HG03342 (cell line): ENCODE results near the gene MAML3.

Experiments
- ATAC-seq: cut with Tn5 transposase; IDR thresholded peaks from one replicate; pipeline ENCODE4 v1.9.1; 2021; ENCODE audit warnings: mild to moderate bottlenecking, moderate library complexity; ENCODE audit not compliant: unreplicated experiment

Gene MAML3

GRCh38 chr4:140127422-140127821 lies 26.6 kb downstream of the MAML3 start:
- ATAC-seq: no peak

GRCh38 chr4:140126261-140126660 lies 27.7 kb downstream of the MAML3 start:
- no peak for ATAC-seq

DNA sequence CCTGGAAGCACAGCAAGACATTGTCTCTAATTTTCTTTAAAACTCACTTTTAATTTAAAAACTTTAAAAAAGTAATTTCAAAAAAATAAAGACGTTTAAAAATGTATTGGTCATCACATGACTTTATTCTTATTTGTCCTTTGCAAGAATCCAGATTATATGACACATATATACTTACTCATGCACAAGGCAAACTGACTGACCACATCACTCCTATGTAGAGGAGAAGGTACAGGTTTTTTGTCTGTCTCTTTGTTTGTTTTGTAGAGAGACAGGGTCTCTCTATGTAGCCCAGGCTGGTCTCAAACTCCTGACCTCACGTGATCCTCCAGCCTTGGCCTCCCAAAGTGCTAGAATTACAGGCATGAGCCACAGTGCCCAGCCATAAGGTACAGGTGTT lies 28.6 kb downstream of the MAML3 start:
- ATAC-seq: no peak

DNA sequence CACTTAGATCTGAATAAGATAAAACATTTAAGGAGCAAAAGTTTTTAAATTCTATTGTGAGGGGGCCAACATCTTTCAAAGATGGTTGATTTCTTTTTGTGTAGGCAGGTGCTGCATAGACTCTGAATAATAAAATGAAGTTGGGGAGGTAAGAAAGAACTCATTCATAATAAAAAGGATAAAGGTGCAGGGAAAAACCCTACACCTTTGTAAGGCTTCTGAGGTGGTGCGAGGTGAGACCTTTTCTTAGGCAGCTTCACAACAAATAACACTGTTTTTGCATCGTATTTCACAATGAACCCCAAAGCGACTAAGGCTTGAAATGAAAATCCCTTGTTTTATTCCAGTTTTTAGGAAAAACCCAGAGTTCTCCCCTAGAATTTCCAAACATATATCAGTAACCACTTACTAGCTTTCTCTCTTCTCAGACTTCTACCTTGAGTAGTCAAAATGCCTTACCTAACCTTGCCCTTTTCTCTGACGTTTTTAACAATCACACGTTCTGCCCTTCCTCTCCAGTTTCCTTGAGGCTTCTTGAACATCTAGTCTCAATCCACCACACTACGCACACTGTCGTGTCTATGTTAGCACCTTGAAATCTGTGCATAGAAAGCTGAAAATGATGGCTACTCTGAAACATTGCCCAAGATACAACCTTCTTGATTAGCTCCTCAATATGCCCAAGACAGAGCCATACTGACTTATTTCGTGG lies 30.2 kb downstream of the MAML3 start:
- no peak for ATAC-seq

DNA sequence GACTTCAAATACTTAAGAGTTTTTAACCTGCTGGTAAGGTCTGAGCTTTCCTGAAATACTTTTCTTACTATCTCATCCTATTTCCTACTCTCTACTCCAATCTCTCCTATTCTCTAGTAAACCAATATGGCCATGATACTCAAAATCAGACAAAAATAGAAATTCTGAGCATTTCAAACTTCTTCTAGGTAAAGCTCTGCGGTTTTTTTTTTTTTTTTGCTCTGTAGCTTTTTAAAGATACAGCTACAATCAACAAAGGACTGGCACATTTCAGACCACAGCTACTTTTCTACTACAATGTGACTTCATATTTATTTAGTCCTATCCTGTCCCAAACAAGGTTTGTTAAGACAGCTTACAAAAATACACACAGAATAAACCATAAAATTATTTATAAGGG lies 31.1 kb downstream of the MAML3 start:
- ATAC-seq: no peak

- no peak for ATAC-seq
Measured at GRCh38 chr4:140121646-140122045, 32.3 kb downstream of the MAML3 start.

DNA sequence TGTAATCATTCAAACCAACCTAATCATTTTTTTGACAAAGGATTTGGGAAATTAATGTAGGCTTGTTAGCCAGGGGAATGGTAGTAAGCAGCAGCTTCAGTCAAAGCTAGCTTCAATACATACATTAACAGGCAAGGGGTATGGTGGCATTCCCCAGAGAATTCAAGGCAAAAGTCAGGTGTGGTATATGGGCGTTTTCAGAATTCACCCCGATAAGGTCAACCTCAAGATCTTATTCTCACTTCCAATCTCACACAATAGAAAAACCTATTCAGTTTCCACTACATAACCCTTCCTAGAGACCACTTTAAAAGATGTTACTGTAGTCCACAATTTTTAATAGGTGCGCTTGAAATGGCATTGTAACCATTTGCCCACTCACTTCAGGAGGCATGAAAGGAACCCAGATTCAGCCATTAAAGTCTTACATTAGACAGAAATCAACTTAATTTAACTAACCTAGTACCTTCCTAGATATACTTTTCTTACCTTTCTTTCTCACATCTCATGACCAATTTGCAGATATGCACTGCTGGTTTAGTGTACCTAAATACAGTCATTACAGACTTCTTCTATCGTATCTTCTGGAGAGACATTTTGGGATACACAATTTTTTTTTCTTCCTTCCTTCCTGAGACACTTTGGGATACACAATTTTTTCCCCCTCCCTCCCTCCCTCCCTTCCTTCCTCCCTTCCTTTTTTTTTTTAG lies 34.9 kb downstream of the MAML3 start:
- no peak for ATAC-seq

GRCh38 chr4:140117947-140118346 lies 36.0 kb downstream of the MAML3 start:
- no peak for ATAC-seq

- ATAC-seq: no peak
Measured at GRCh38 chr4:140116442-140117104, 37.4 kb downstream of the MAML3 start.

- ATAC-seq: no peak
Measured at GRCh38 chr4:140115140-140115539, 38.8 kb downstream of the MAML3 start.

DNA sequence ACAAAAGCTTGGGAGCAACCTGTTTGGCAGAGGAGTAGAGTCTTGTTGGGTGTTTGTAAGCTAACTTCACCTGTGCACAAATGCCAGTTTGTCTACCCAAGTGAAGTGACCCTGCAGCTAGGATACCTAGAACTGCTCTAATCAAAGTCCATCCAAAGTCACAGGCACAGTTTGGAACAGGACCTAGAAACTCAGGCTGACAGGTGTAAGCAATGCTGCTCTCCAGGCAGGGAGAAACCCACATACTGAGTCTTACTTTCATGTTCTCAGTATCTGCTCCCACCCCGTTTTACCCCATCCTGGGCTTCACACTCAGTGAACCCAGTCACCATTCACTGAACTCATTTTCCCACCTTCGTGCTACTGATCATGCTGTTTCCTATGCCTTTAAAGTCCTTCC lies 40.3 kb downstream of the MAML3 start:
- ATAC-seq: no peak

GRCh38 chr4:140112576-140112975 lies 41.4 kb downstream of the MAML3 start:
- no peak for ATAC-seq

GRCh38 chr4:140111256-140111655 lies 42.7 kb downstream of the MAML3 start:
- ATAC-seq: no peak

DNA sequence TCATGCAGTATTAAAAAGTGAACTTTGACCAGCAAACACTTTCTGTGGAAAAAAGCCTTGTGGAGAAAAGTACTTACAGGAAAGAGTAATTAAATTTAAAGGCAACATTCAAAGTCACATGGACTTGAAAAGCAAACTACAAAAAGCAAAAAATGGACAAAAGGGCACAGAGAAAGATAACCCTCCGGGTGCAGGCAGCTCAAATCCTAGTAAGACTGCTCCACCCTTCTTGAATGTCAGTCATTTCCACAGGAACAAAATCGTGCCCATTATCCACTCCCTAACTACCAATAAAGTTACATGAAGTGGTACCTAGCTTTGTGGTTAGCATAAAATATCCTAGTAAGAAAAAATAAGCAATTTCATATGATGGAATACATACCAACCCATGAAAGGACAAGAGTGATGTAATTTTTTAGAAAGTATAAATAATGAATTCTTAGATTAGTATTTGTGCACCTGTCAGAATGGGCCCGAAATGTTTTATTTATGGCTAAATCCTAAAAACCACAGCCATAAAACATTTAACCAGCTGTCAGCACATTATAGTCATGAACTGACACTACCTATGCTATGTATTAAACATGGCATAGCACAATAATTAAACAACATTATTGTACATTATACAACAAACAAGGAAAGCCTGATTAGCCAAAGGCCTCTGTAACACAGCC lies 43.3 kb downstream of the MAML3 start:
- no peak for ATAC-seq

DNA sequence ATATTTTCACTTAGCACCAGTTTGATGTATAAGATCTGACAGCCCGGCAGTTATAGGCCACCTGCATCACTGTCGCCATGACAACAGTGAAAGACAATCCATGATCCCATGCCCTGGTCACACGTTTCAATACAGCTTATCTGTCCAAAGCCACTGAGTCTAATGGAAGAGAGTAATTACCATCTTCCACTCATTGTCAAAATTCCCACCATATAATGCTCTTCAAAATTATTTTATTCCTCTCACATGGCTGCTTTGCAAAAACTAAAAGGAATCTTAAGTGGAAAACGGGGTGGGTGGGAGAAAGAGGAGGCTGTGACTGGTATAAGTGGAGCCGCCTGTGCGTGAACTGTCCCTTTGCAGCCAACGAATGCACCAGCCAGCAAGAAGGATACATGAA lies 44.2 kb downstream of the MAML3 start:
- no peak for ATAC-seq

DNA sequence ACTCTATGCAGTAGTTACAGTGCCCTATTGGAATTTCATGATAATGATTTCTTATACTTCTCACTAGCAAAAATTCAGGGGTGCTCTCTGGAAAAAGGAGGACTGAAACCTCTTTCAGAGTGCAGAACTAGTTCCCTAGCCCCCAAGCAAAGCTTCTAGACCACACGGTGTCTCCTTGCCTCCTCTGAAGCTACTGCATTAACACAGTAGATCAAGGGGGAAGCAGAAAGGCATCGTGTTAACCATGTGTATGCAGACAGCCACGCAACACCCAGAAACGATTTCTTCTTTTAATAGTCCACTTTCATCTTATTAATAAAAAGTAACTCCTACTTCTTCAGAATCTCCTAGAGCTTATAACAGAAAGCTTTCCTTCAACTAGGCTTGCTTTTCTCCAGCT lies 44.7 kb downstream of the MAML3 start:
- ATAC-seq: no peak

- no peak for ATAC-seq
Measured at GRCh38 chr4:140108713-140109230, 45.2 kb downstream of the MAML3 start.

- ATAC-seq: no peak
Measured at GRCh38 chr4:140108243-140108642, 45.7 kb downstream of the MAML3 start.

DNA sequence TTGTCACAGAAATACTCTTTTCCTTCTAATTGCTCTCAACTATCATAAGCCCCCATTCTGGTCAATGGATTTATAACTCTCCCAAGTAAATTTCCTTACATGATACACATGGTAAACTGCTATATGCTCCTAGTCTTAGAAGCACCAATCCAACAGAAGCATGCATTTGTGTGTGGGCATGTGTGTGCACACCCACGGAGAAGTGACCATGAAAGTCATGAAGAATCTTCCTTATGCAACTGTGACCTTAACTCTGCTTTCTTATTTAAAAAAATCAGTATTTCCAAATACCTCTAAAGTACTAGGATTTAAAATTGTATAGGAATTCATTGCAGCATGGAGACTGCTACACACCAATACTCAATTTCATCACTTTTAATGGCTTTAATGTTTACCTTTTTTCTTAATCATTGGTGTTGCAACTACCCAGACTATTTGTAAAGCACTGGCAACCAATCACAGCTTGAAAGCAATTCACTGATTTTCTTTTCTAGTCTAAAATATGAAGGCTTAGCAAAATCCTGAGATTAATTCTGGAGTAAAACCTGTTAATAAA lies 47.6 kb downstream of the MAML3 start:
- no peak for ATAC-seq

DNA sequence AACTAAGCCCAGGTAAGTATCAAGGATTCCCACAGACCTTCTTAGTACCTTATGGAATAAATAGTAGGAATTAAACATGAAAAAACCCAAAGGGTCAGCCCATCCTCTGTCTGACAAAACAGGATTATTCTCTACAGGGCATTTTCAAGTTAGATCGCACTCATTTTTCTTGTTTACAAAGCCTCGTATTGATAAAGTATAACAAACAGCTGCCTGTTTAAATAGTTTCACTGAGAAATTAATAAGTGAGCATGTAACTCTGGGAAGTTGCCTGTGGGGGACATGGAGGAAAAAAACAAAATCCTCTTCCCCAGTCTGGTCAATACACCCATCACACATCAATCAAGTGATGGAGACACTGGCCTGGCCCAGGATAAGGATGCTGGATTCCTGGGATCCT lies 48.5 kb downstream of the MAML3 start:
- ATAC-seq: no peak

GRCh38 chr4:140103676-140104075 lies 50.3 kb downstream of the MAML3 start:
- peak; percentile 83 for ATAC-seq
